ENCODE data around the gene NQO2.

The NQO2 gene

DNA sequence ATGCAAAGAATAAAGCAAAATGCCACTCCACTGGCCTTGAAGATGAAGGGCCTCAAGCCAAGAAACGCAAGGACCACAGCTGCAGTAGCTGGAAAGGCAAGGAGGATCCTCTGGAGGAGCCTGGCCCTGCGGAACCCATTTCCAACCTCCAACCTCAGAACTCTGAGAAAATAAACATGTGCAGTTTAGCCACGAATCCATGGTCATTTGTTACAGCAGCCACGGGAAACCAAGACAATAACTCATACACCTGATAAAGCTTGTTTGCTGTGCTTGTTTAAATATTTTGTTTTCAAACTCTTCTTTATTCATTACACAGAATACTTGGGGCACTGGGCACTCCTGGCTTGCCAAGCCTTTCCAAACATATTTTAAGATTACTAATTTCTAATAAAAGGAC is 38.8 kb upstream of the NQO2 start:
- peaks cover 0 to 63% (median 33%) of the 10 kb centered on the region in 4 donors for H3K4me1 ChIP-seq
- DNase-seq = no peak
- peak overlapping the region; percentile 44 to 58 for H3K27ac ChIP-seq
- H3K36me3 ChIP-seq = peaks cover 0 to 23% (median 11%) of the 10 kb centered on the region in 3 donors
- H3K4me3 ChIP-seq = no peak overlapping the region
- no peak for TF ChIP-seq CTCF (IDR thresholded peaks at IDR 0.05)
- intact Hi-C loops (cut with DNase I; ENCODE audit: low total_unique reads) = no loop called here
- H3K9me3 ChIP-seq = no peaks in the 10 kb centered on the region
- H3K27me3 ChIP-seq = no peaks in the 10 kb centered on the region

DNA sequence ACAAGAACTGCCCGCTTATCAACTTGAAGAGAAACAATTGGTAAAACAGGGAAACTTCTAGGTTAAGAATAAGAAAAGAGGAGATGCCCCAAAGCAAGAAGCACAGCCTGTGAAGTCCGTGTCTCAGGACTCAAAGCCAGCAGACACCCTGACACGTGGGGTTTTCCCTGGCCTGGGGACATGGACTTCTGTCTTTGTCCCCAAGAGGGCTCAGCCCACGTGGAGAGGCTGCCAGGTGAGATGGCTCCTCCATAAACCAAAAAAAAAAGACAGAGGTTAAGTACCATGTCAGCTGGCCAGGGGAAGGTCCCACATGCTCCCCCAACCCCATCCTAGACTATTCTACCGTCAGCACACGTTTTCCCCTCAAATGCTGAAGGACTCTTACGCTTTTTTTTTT is 38.2 kb upstream of the NQO2 start:
- TF ChIP-seq CTCF (IDR thresholded peaks at IDR 0.05) = no peak
- Histone ChIP-seq H3K4me1 (peaks cover 0 to 61% (median 32%) of the 10 kb centered on the region in 4 donors), H3K36me3 (peaks cover 0 to 20% (median 5%) of the 10 kb centered on the region in 3 donors), H3K27ac (peak overlapping the region; percentile 44 to 58), H3K9me3 (no peaks in the 10 kb centered on the region), H3K27me3 (no peaks in the 10 kb centered on the region), H3K4me3 (no peak overlapping the region)
- no peak for DNase-seq
- intact Hi-C loops (cut with DNase I; ENCODE audit: low total_unique reads) = no loop called here

GRCh38 chr6:2962004-2962403 is 37.7 kb upstream of the NQO2 start:
- TF ChIP-seq CTCF (IDR thresholded peaks at IDR 0.05) = no peak
- Histone ChIP-seq H3K27ac (peak overlapping the region; percentile 44 to 58), H3K4me3 (no peak overlapping the region), H3K4me1 (peaks cover 0 to 61% (median 28%) of the 10 kb centered on the region in 4 donors), H3K9me3 (no peaks in the 10 kb centered on the region), H3K27me3 (no peaks in the 10 kb centered on the region), H3K36me3 (peaks cover 0 to 21% (median 3%) of the 10 kb centered on the region in 3 donors)
- no peak for DNase-seq
- intact Hi-C loops (cut with DNase I; ENCODE audit: low total_unique reads) = no loop called here

DNA sequence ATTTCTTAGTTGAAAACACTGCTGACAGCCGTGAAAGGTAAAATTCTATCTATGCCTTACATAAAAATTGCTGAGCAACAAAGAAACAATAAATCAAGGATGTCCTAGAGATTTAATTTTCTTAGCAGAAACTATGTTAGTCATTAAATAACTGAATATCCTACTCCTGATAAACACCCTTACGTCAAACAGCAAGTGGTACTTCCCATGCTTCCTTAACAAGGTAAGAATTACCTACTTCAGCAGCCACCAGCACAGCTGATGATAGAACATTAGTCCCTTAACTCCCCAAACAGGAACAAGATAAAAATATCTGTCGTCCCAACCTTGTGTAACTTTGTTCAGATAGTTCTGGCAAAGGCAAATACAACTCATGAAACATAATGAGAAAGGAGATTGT is 37.1 kb upstream of the NQO2 start:
- no peak for DNase-seq
- Histone ChIP-seq H3K27ac (peak overlapping the region in 1 of 2 donors; percentile 8), H3K4me3 (no peak overlapping the region), H3K4me1 (peaks cover 0 to 55% (median 23%) of the 10 kb centered on the region in 4 donors), H3K36me3 (peaks cover 0 to 21% (median 3%) of the 10 kb centered on the region in 3 donors), H3K27me3 (no peaks in the 10 kb centered on the region), H3K9me3 (no peaks in the 10 kb centered on the region)
- intact Hi-C loops (cut with DNase I; ENCODE audit: low total_unique reads) = no loop called here
- no peak for TF ChIP-seq CTCF (IDR thresholded peaks at IDR 0.05)

- intact Hi-C loops (cut with DNase I; ENCODE audit: low total_unique reads) = no loop called here
- Histone ChIP-seq H3K27me3 (no peaks in the 10 kb centered on the region), H3K27ac (no peak overlapping the region), H3K4me3 (no peak overlapping the region), H3K36me3 (peaks cover 0 to 14% (median 0%) of the 10 kb centered on the region in 3 donors), H3K9me3 (no peaks in the 10 kb centered on the region), H3K4me1 (peaks cover 0 to 51% (median 19%) of the 10 kb centered on the region in 4 donors)
- DNase-seq = no peak
- TF ChIP-seq CTCF (IDR thresholded peaks at IDR 0.05) = no peak
Measured at GRCh38 chr6:2963756-2964155, 35.9 kb upstream of the NQO2 start.

All from tibial artery (tissue), 4 donors.